Esophagus muscularis mucosa (tissue), 3 donors: ENCODE measurements around the gene TMEM218.

Experiments used
- POLR2AphosphoS5 ChIP-seq, 2 donors: sonication (generic); formaldehyde crosslinking; IDR thresholded peaks; one replicate each; pipeline ENCODE4 v1.6.1; 2017; ENCODE audit warnings: antibody characterized with exemption in 2 of 2
- TF ChIP-seq, protein P1 (sequence below), 3 experiments: fragments of 200-600 bp in 2 of 3; fragments of 450-650 bp in 1 of 3; sonication (generic) in 2 of 3; IDR thresholded peaks; one replicate each; pipeline ENCODE4 v1.5.1; 2017 to 2019; ENCODE audit warnings: antibody characterized with exemption in 3 of 3, mild to moderate bottlenecking in 2 of 3, moderate library complexity in 1 of 3

DNA sequence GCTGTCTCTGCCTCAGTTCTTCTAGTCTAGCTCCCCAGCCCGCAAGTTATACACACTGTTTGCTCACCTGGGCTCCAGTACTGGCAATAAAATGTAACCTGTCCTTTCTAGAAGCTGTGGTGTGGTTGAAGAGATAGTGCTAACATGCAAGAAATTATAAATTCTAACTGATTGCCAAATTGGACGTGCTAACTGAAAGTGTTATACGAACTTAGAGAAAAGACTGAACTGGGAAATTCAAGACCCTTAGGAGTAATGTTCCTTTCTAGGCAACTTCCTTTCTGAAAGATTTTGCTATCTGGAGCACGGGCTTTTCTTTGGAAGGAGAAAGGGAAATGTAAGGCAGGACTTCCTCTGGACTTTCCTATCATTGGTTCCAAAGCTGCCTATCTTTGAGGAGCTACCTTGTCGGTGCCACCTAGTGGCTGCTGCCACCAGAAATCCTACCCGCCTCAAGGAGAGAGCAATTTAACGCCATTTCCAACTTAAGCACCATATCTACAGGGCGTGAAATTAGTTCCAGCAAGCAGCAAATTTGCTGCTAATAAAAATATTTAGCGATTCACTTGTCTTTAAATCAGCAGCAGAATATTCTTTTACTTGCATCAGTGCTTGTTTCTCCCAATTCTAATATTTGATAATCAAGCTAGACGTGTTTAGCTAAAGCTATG lies 12.7 kb upstream of the TMEM218 start:
- TF ChIP-seq, protein P1, sequence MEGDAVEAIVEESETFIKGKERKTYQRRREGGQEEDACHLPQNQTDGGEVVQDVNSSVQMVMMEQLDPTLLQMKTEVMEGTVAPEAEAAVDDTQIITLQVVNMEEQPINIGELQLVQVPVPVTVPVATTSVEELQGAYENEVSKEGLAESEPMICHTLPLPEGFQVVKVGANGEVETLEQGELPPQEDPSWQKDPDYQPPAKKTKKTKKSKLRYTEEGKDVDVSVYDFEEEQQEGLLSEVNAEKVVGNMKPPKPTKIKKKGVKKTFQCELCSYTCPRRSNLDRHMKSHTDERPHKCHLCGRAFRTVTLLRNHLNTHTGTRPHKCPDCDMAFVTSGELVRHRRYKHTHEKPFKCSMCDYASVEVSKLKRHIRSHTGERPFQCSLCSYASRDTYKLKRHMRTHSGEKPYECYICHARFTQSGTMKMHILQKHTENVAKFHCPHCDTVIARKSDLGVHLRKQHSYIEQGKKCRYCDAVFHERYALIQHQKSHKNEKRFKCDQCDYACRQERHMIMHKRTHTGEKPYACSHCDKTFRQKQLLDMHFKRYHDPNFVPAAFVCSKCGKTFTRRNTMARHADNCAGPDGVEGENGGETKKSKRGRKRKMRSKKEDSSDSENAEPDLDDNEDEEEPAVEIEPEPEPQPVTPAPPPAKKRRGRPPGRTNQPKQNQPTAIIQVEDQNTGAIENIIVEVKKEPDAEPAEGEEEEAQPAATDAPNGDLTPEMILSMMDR (IDR thresholded peaks at IDR 0.05), result peak in 2 of 3 experiments; percentile 13 to 35
- no peak for TF ChIP-seq POLR2AphosphoS5 (IDR thresholded peaks at IDR 0.05)
